Inflammatory macrophage treated with lipopolysaccharide for 4 hours (primary cell): ENCODE measurements around the gene SUSD6.
A peak's percentile ranks its signal among the peaks of the same experiment; 100 is the strongest.

Experiments used
- DNase-seq: peaks from one replicate; pipeline ENCODE4 v3.0.0-alpha.2; 2020

Gene SUSD6

GRCh38 chr14:69593018-69593677 is 18.2 kb upstream of the SUSD6 start:
- no peak for DNase-seq

- DNase-seq, result no peak
These were observed 16.6 kb upstream of the SUSD6 start for GRCh38 chr14:69594846-69595245.

- no peak for DNase-seq
These were observed 16.1 kb upstream of the SUSD6 start for GRCh38 chr14:69595336-69595735.

GRCh38 chr14:69599431-69599830 is 12.0 kb upstream of the SUSD6 start:
- DNase-seq, result peak; percentile 46

- no peak for DNase-seq
These were observed 11.0 kb upstream of the SUSD6 start for GRCh38 chr14:69600304-69600891.

GRCh38 chr14:69605738-69606137 is 5.7 kb upstream of the SUSD6 start:
- DNase-seq, result peak; percentile 74

- DNase-seq, result peak; percentile 59
These were observed 4.9 kb upstream of the SUSD6 start for GRCh38 chr14:69606258-69607184.

- no peak for DNase-seq
These were observed 1.1 kb upstream of the SUSD6 start for GRCh38 chr14:69610020-69610873.

- no peak for DNase-seq
These were observed 573 bp upstream of the SUSD6 start for GRCh38 chr14:69610874-69611171.

- peak; percentile 70 for DNase-seq
These were observed 802 bp downstream of the SUSD6 start for GRCh38 chr14:69612014-69612782.

- DNase-seq, result no peak
These were observed 1.4 kb downstream of the SUSD6 start for GRCh38 chr14:69612783-69613130.

GRCh38 chr14:69613312-69614073 is 2.1 kb downstream of the SUSD6 start:
- DNase-seq, result no peak

- DNase-seq, result peak; percentile 95
These were observed 3.2 kb downstream of the SUSD6 start for GRCh38 chr14:69614592-69614991.

GRCh38 chr14:69615121-69615495 is 3.7 kb downstream of the SUSD6 start:
- no peak for DNase-seq

GRCh38 chr14:69615496-69616407 is 4.4 kb downstream of the SUSD6 start:
- DNase-seq, result peak; percentile 94

GRCh38 chr14:69616408-69616773 is 5.0 kb downstream of the SUSD6 start:
- DNase-seq, result no peak

- no peak for DNase-seq
These were observed 6.4 kb downstream of the SUSD6 start for GRCh38 chr14:69617796-69618195.

- peak; percentile 48 for DNase-seq
These were observed 7.6 kb downstream of the SUSD6 start for GRCh38 chr14:69619012-69619411.

GRCh38 chr14:69620211-69620611 is 8.8 kb downstream of the SUSD6 start:
- DNase-seq, result peak; percentile 71

GRCh38 chr14:69620981-69621380 is 9.6 kb downstream of the SUSD6 start:
- DNase-seq, result no peak

GRCh38 chr14:69624136-69624535 is 12.7 kb downstream of the SUSD6 start:
- DNase-seq, result peak; percentile 82
